SU-DHL-6 (cell line): Measurements from ENCODE around the gene IL13RA1.

Source experiments
- H2AFZ ChIP-seq: fragments of 200-600 bp; sonication (generic); 2 replicates; pipeline ENCODE4 v1.6.1; 2014; ENCODE audit warnings: low read depth, mild to moderate bottlenecking, moderate library complexity, mixed read lengths, antibody characterized with exemption, low read length; ENCODE audit not compliant: severe bottlenecking
- H3F3A ChIP-seq: fragments of 200-600 bp; shearing (Covaris generic); 2 replicates; pipeline ENCODE4 v1.6.0; 2016; ENCODE audit warnings: antibody characterized with exemption, mild to moderate bottlenecking; ENCODE audit not compliant: insufficient read depth
- H3K27ac ChIP-seq: fragments of 200-600 bp; sonication (generic); 2 replicates; pipeline ENCODE4 v1.5.1; 2016; ENCODE audit warnings: low read depth, mild to moderate bottlenecking, low read length, moderate library complexity, mixed read lengths
- H3K27me3 ChIP-seq: fragments of 200-600 bp; sonication (generic), shearing (Covaris generic); 2 replicates; pipeline ENCODE4 v1.6.0; 2014; ENCODE audit warnings: mild to moderate bottlenecking, low read length
- H3K36me3 ChIP-seq: fragments of 200-600 bp; sonication (generic); 2 replicates; pipeline ENCODE4 v1.6.1; 2014; ENCODE audit warnings: mild to moderate bottlenecking, low read length, mixed read lengths
- H3K4me2 ChIP-seq: fragments of 300-600, 200-600 bp; shearing (Covaris generic), sonication (generic); 2 replicates; pipeline ENCODE4 v1.6.0; 2014; ENCODE audit warnings: low read length, low read depth, mild to moderate bottlenecking; ENCODE audit not compliant: poor library complexity, severe bottlenecking
- H3K4me3 ChIP-seq: fragments of 200-600 bp; sonication (generic); 2 replicates; pipeline ENCODE4 v1.5.1; 2014; ENCODE audit warnings: antibody characterized with exemption, low read length, mild to moderate bottlenecking, mixed read lengths; ENCODE audit not compliant: insufficient read depth, poor library complexity, severe bottlenecking
- H3K79me2 ChIP-seq: fragments of 200-600 bp; sonication (generic); 2 replicates; pipeline ENCODE4 v1.6.1; 2014; ENCODE audit warnings: mild to moderate bottlenecking, low read length, moderate library complexity; ENCODE audit not compliant: insufficient read depth
- H3K9ac ChIP-seq: fragments of 200-600 bp; sonication (generic); 2 replicates; pipeline ENCODE4 v1.7.0; 2014; ENCODE audit warnings: mild to moderate bottlenecking, low read length
- H3K9me2 ChIP-seq: fragments of 200-600 bp; sonication (generic); replicated peaks from 2 replicates; pipeline ENCODE4 v1.6.1; 2014; ENCODE audit warnings: low read length; ENCODE audit not compliant: insufficient read depth
- H3K9me3 ChIP-seq: fragments of 200-600 bp; sonication (generic); 2 replicates; pipeline ENCODE4 v1.6.1; 2014; ENCODE audit warnings: low read length, mixed read lengths; ENCODE audit not compliant: insufficient read depth
- H4K20me1 ChIP-seq: fragments of 200-600 bp; sonication (generic); 2 replicates; pipeline ENCODE4 v1.6.1; 2014; ENCODE audit warnings: low read depth, mild to moderate bottlenecking, antibody characterized with exemption, low read length, moderate library complexity, mixed read lengths
- CTCF ChIP-seq: fragments of 200-600 bp; sonication (generic); IDR thresholded peaks from one replicate; pipeline ENCODE4 v1.5.1; 2017; ENCODE audit warnings: antibody characterized with exemption, mild to moderate bottlenecking, low read length, moderate library complexity; ENCODE audit not compliant: insufficient read depth, poor library complexity, severe bottlenecking
- EZH2phosphoT487 ChIP-seq: fragments of 200-600 bp; sonication (generic), shearing (Covaris generic); conservative IDR thresholded peaks from 2 replicates; pipeline ENCODE4 v1.6.1; 2018; ENCODE audit warnings: mild to moderate bottlenecking, antibody characterized with exemption, low read length, moderate library complexity, mixed read lengths

Gene IL13RA1

GRCh38 chrX:118740276-118740889, 13.0 kb downstream of the IL13RA1 start:
- Histone ChIP-seq H3K27ac (no peak overlapping the region), H3K79me2 (no peaks in the 10 kb centered on the region), H4K20me1 (no peaks in the 10 kb centered on the region), H3F3A (no peaks in the 10 kb centered on the region), H3K4me2 (no peak overlapping the region), H3K9me3 (no peaks in the 10 kb centered on the region), H2AFZ (no peak overlapping the region), H3K9me2 (no peaks in the 10 kb centered on the region), H3K27me3 (no peaks in the 10 kb centered on the region), H3K4me3 (no peak overlapping the region), H3K9ac (no peak overlapping the region), H3K36me3 (no peaks in the 10 kb centered on the region)
- TF ChIP-seq CTCF (no peak), EZH2phosphoT487 (no peak)

- Histone ChIP-seq H2AFZ (no peak overlapping the region), H3K9me3 (no peaks in the 10 kb centered on the region), H3K9me2 (no peaks in the 10 kb centered on the region), H3K27ac (no peak overlapping the region), H3K9ac (no peak overlapping the region), H3K79me2 (no peaks in the 10 kb centered on the region), H3K36me3 (no peaks in the 10 kb centered on the region), H3K27me3 (no peaks in the 10 kb centered on the region), H3F3A (no peaks in the 10 kb centered on the region), H4K20me1 (no peaks in the 10 kb centered on the region), H3K4me2 (no peak overlapping the region), H3K4me3 (no peak overlapping the region)
- TF ChIP-seq EZH2phosphoT487, result no peak
- TF ChIP-seq CTCF, result no peak
These were observed 14.8 kb downstream of the IL13RA1 start for GRCh38 chrX:118742176-118742575.

GRCh38 chrX:118745570-118745969, 18.2 kb downstream of the IL13RA1 start:
- no peaks in the 10 kb centered on the region for H3K27me3 ChIP-seq
- no peaks in the 10 kb centered on the region for H4K20me1 ChIP-seq
- H3F3A ChIP-seq, result no peaks in the 10 kb centered on the region
- H3K4me2 ChIP-seq, result no peak overlapping the region
- H3K9ac ChIP-seq, result no peak overlapping the region
- no peaks in the 10 kb centered on the region for H3K9me3 ChIP-seq
- H3K36me3 ChIP-seq, result no peaks in the 10 kb centered on the region
- TF ChIP-seq CTCF, result no peak
- TF ChIP-seq EZH2phosphoT487, result no peak
- H3K27ac ChIP-seq, result no peak overlapping the region
- H3K4me3 ChIP-seq, result no peak overlapping the region
- H3K79me2 ChIP-seq, result no peaks in the 10 kb centered on the region
- no peak overlapping the region for H2AFZ ChIP-seq
- no peaks in the 10 kb centered on the region for H3K9me2 ChIP-seq
